ENCODE results near the gene ICE2. TPM values are rescaled to one million over a fixed set of nuclear protein-coding genes. Genes with fewer than 3 reads are reported as not detected.

Gene ICE2
- total and polyA plus RNA-seq, 2 of the 8 experiments (the other 6 are each of a cell fraction or from before 2014, with no cell fraction given) = 40.0 to 87.3 TPM

DNA sequence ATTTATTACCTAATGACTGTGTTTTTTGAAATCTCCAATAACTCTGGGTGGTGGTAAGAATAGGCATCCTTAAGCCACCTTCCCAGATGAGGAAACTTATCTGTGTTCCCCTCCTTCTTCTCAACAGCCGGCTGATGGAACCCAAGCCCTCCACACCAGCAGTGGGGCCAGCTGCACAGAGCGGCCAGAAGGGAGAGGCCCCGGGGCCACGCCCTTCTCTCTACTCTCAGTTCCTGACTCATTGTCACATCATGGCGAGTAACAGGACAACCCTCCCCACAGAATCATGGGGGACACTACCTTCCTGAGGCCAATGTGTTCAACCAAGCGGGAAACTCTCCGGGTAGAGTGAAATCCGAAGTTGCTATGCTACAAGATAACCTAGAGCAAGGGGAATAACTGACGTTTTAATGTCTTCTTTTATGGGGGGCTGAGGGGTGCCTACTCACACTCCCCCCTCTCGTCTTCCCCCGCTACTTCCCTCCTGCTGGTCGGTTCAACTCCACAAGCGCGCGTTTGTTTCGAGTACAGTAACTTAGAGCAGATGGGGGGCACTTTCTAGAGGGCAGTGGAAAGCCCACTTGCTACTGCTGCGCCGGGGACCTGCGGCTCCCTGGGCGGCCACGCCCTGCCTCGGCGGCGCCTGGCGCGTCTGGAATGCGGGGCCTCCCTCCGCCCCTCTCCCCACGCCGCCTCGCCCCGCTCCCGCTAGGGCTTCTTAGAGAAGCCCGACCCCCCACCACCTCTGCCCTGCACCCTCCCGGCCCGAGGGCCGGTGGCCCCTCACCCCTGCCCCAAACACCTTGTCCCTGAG is 81.8 kb downstream of the ICE2 start (continued):
- TF ChIP-seq ASH2L (IDR thresholded peaks at IDR 0.05; ENCODE audit: low read length) (no peak), ZNF274 (IDR thresholded peaks at IDR 0.05; ENCODE audit: borderline replicate concordance, extremely low read depth, low read length) (no peak), SAP30 (IDR thresholded peaks at IDR 0.05; ENCODE audit: insufficient read depth, insufficient replicate concordance, low read length) (peak; percentile 57), NRF1 (IDR thresholded peaks at IDR 0.05; ENCODE audit: low read depth, low read length) (no peak), POLR2A (IDR thresholded peaks at IDR 0.05; ENCODE audit: control extremely low read depth in 1 of 2, low read depth in 2 of 2, low read length in 2 of 2) (peak in 1 of 2 experiments; percentile 25; a peak in 1 of 3 replicates), TEAD4 (IDR thresholded peaks at IDR 0.05; ENCODE audit: low read depth, low read length) (peak; percentile 88), HDAC6 (IDR thresholded peaks at IDR 0.05; ENCODE audit: low read depth, low read length) (no peak), CBX5 (IDR thresholded peaks at IDR 0.05; ENCODE audit: low read depth, low read length) (no peak), RXRA (IDR thresholded peaks at IDR 0.05; ENCODE audit: insufficient read depth, low read depth, low read length) (no peak), BRCA1 (IDR thresholded peaks at IDR 0.05; ENCODE audit: low read depth, low read length) (no peak)
- TF ChIP-seq, protein P1, sequence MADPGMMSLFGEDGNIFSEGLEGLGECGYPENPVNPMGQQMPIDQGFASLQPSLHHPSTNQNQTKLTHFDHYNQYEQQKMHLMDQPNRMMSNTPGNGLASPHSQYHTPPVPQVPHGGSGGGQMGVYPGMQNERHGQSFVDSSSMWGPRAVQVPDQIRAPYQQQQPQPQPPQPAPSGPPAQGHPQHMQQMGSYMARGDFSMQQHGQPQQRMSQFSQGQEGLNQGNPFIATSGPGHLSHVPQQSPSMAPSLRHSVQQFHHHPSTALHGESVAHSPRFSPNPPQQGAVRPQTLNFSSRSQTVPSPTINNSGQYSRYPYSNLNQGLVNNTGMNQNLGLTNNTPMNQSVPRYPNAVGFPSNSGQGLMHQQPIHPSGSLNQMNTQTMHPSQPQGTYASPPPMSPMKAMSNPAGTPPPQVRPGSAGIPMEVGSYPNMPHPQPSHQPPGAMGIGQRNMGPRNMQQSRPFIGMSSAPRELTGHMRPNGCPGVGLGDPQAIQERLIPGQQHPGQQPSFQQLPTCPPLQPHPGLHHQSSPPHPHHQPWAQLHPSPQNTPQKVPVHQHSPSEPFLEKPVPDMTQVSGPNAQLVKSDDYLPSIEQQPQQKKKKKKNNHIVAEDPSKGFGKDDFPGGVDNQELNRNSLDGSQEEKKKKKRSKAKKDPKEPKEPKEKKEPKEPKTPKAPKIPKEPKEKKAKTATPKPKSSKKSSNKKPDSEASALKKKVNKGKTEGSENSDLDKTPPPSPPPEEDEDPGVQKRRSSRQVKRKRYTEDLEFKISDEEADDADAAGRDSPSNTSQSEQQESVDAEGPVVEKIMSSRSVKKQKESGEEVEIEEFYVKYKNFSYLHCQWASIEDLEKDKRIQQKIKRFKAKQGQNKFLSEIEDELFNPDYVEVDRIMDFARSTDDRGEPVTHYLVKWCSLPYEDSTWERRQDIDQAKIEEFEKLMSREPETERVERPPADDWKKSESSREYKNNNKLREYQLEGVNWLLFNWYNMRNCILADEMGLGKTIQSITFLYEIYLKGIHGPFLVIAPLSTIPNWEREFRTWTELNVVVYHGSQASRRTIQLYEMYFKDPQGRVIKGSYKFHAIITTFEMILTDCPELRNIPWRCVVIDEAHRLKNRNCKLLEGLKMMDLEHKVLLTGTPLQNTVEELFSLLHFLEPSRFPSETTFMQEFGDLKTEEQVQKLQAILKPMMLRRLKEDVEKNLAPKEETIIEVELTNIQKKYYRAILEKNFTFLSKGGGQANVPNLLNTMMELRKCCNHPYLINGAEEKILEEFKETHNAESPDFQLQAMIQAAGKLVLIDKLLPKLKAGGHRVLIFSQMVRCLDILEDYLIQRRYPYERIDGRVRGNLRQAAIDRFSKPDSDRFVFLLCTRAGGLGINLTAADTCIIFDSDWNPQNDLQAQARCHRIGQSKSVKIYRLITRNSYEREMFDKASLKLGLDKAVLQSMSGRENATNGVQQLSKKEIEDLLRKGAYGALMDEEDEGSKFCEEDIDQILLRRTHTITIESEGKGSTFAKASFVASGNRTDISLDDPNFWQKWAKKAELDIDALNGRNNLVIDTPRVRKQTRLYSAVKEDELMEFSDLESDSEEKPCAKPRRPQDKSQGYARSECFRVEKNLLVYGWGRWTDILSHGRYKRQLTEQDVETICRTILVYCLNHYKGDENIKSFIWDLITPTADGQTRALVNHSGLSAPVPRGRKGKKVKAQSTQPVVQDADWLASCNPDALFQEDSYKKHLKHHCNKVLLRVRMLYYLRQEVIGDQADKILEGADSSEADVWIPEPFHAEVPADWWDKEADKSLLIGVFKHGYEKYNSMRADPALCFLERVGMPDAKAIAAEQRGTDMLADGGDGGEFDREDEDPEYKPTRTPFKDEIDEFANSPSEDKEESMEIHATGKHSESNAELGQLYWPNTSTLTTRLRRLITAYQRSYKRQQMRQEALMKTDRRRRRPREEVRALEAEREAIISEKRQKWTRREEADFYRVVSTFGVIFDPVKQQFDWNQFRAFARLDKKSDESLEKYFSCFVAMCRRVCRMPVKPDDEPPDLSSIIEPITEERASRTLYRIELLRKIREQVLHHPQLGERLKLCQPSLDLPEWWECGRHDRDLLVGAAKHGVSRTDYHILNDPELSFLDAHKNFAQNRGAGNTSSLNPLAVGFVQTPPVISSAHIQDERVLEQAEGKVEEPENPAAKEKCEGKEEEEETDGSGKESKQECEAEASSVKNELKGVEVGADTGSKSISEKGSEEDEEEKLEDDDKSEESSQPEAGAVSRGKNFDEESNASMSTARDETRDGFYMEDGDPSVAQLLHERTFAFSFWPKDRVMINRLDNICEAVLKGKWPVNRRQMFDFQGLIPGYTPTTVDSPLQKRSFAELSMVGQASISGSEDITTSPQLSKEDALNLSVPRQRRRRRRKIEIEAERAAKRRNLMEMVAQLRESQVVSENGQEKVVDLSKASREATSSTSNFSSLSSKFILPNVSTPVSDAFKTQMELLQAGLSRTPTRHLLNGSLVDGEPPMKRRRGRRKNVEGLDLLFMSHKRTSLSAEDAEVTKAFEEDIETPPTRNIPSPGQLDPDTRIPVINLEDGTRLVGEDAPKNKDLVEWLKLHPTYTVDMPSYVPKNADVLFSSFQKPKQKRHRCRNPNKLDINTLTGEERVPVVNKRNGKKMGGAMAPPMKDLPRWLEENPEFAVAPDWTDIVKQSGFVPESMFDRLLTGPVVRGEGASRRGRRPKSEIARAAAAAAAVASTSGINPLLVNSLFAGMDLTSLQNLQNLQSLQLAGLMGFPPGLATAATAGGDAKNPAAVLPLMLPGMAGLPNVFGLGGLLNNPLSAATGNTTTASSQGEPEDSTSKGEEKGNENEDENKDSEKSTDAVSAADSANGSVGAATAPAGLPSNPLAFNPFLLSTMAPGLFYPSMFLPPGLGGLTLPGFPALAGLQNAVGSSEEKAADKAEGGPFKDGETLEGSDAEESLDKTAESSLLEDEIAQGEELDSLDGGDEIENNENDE (IDR thresholded peaks at IDR 0.05; ENCODE audit: insufficient replicate concordance, low read length) = no peak

All from H1 (cell line).